ENCODE data around the gene TRPV6.

Gene TRPV6

DNA sequence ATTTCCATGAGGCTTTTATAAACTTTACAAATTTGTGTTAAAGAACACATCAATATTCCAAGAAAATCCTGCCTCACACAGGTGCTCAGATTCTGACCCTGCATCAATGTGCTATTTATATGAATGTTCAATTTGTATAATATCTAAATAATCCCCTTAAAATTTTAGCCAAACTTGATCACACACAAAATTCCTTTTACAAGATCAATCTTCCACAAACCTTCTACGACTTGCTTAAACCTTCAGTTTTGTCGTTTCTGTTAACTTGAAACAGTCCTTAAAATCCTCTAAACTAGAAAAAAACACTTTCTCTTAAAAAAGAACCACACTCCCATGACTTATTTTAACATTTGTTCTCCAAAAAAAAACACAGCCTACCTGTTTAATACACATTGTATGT lies 20.2 kb upstream of the TRPV6 start:
- H3K27ac ChIP-seq (ENCODE audit: low read length), result no peak overlapping the region
- H3K4me3 ChIP-seq (ENCODE audit: low read length), result no peak overlapping the region
- no peaks in the 10 kb centered on the region for H3K27me3 ChIP-seq (ENCODE audit: insufficient read depth, low read length)
- no peaks in the 10 kb centered on the region for H3K36me3 ChIP-seq (ENCODE audit: insufficient read depth, low read depth, low read length)
- H3K9me3 ChIP-seq (ENCODE audit: insufficient read depth, low read depth, low read length), result peaks cover 33% of the 10 kb centered on the region
- no peaks in the 10 kb centered on the region for H3K4me1 ChIP-seq (ENCODE audit: insufficient read depth, low read length)
- no peak overlapping the region for H3K9ac ChIP-seq (ENCODE audit: low read depth, low read length)

DNA sequence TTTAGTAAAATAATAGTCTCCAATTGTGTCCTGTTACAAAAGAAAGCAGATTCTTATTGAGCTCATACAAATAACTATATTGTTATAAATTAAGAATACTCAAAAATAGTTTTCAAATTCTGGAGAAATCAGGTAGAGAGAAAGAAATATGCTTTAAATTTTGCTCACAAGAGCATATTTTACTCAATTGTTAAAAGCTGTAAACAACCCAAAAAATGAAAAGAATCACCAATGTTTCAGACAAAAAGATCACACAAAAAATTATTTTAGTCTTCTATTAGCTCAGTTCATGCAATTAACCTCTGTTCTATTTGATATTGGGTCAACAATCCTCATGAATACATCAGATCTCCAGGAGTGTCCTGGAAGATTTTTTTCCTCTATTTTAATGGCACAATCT lies 18.6 kb upstream of the TRPV6 start:
- Histone ChIP-seq H3K27me3 (ENCODE audit: insufficient read depth, low read length) (no peaks in the 10 kb centered on the region), H3K9ac (ENCODE audit: low read depth, low read length) (no peak overlapping the region), H3K9me3 (ENCODE audit: insufficient read depth, low read depth, low read length) (peaks cover 33% of the 10 kb centered on the region), H3K36me3 (ENCODE audit: insufficient read depth, low read depth, low read length) (no peaks in the 10 kb centered on the region), H3K4me3 (ENCODE audit: low read length) (no peak overlapping the region), H3K4me1 (ENCODE audit: insufficient read depth, low read length) (no peaks in the 10 kb centered on the region), H3K27ac (ENCODE audit: low read length) (no peak overlapping the region)

DNA sequence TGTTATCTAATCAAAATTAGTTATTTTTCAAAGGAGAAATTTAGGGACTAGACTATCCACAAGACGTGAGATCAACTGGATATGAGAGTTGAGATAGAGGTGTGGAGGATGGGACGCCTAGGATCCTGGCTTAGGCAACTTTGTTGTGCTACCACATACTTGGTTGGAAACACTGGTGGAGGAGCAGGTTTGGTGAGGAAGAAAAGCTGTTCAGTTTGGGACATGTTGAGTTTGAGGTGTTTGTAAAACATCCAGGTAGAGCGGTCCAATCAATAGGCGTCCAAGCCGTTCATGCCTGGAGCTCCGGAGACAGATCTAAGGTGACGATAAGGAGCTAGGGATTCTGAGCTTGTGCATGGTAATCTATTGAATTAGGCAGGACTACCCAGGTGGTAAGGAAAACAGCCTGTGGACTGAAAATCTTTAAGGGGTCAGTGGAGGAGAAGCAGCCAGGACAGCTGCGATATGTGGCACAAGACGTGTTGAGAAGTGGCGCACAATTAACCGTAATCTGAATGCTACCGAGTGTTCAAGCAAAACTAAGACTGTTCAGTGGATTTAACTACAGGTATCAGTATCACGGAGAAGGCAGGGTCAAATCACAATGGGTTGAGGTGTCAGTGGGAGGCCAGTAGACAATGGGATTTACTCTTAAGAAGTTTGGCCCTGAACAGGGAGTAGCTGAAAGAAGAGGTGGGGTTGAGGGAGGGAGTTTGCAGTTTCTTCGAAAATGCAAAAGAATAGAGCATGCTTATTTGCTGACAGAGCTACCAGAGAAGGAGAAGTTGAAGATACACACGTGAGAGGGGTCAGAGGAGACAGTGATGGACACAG lies 16.1 kb upstream of the TRPV6 start:
- Histone ChIP-seq H3K4me1 (ENCODE audit: insufficient read depth, low read length) (0 out of 2 replicates have a peak, but pooled peaks cover 2% of the 10 kb centered on the region), H3K9me3 (ENCODE audit: insufficient read depth, low read depth, low read length) (peaks cover 28% of the 10 kb centered on the region), H3K27ac (ENCODE audit: low read length) (no peak overlapping the region), H3K4me3 (ENCODE audit: low read length) (no peak overlapping the region), H3K27me3 (ENCODE audit: insufficient read depth, low read length) (no peaks in the 10 kb centered on the region), H3K36me3 (ENCODE audit: insufficient read depth, low read depth, low read length) (no peaks in the 10 kb centered on the region), H3K9ac (ENCODE audit: low read depth, low read length) (no peak overlapping the region)

DNA sequence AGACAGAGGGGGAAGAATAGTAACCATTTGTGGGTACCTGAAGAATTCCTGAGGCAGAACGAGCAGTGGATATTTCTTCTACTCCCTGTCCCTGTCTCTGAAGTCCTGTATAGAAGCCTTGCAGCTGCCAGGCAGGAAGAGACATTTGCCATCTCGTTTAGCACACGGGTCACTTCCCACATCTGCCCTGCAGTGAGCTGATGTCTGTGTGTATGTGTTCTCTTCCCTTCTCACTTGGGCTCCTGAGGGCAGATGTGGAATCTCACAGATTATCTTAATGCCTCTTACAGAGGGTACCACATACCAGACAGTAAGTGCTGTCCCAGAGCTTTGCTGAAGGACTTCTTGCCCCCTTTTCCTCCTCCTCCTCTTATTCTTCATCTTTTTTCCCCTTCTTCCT lies 14.1 kb upstream of the TRPV6 start:
- Histone ChIP-seq H3K9me3 (ENCODE audit: insufficient read depth, low read depth, low read length) (peaks cover 12% of the 10 kb centered on the region), H3K27ac (ENCODE audit: low read length) (no peak overlapping the region), H3K9ac (ENCODE audit: low read depth, low read length) (no peak overlapping the region), H3K4me1 (ENCODE audit: insufficient read depth, low read length) (0 out of 2 replicates have a peak, but pooled peaks cover 2% of the 10 kb centered on the region), H3K27me3 (ENCODE audit: insufficient read depth, low read length) (no peaks in the 10 kb centered on the region), H3K4me3 (ENCODE audit: low read length) (no peak overlapping the region), H3K36me3 (ENCODE audit: insufficient read depth, low read depth, low read length) (no peaks in the 10 kb centered on the region)

DNA sequence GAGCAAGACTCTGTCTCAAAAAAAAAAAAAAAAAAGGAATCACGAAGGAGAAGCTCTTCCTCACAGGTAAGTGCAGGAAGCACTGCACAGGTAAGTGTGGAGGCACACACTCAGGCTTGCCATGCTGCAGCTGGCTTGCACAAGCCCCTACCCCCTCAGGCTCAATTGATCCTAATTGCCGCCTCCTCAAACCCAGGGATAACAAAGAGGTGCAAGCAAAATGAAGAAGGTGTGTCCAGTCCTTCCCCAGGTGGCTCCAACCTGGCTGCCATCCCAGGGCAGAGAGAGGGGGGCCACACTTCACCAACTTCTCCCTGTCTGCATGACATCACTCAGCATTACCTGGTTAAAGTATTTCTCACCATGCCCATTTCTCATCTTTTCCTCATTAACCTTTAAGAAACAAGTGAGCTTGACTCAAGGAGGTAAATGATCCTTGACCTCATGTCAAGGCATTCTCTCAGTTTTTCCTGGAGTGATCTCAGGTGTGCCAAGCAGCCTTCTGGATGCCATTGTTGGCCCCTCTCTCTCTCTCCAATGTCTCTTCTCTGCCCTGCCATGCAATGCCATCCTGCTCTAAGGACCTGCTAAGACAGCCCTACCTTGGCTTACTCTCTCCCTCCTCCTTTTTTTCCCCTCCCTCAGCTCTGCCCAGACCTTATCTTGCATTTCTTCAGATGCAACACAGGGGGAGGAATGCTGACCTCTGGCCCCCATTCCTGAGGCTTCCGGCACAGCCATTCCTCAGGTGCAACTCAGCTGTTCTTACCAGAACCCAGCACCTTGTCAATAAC lies 13.0 kb upstream of the TRPV6 start:
- no peaks in the 10 kb centered on the region for H3K36me3 ChIP-seq (ENCODE audit: insufficient read depth, low read depth, low read length)
- no peak overlapping the region for H3K27ac ChIP-seq (ENCODE audit: low read length)
- H3K9ac ChIP-seq (ENCODE audit: low read depth, low read length), result no peak overlapping the region
- 0 out of 2 replicates have a peak, but pooled peaks cover 2% of the 10 kb centered on the region for H3K4me1 ChIP-seq (ENCODE audit: insufficient read depth, low read length)
- H3K27me3 ChIP-seq (ENCODE audit: insufficient read depth, low read length), result no peaks in the 10 kb centered on the region
- 0 out of 2 replicates have a peak, but pooled peaks cover under 1% of the 10 kb centered on the region for H3K9me3 ChIP-seq (ENCODE audit: insufficient read depth, low read depth, low read length)
- no peak overlapping the region for H3K4me3 ChIP-seq (ENCODE audit: low read length)

DNA sequence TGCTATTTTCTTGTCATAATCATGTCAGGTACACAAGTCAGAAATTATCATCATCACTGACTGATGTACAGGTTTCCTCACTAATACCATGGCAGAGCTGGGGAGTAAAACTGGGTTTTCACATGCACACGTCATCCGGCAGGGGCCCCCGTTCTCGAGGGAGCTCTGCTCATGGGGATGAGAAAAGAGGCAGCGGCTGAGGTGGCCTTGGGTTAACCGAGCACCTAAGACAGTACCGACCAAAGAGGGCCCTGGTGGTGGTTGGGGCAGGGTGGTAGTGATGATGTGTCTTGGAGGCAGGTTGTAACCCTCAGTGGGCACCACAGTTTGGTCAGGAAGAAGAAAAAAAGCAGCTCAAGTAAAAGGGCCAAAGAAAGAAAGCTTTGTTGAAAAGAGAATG lies 12.1 kb upstream of the TRPV6 start:
- H3K4me1 ChIP-seq (ENCODE audit: insufficient read depth, low read length), result 0 out of 2 replicates have a peak, but pooled peaks cover 2% of the 10 kb centered on the region
- H3K36me3 ChIP-seq (ENCODE audit: insufficient read depth, low read depth, low read length), result no peaks in the 10 kb centered on the region
- no peaks in the 10 kb centered on the region for H3K9me3 ChIP-seq (ENCODE audit: insufficient read depth, low read depth, low read length)
- H3K4me3 ChIP-seq (ENCODE audit: low read length), result no peak overlapping the region
- no peak overlapping the region for H3K27ac ChIP-seq (ENCODE audit: low read length)
- H3K9ac ChIP-seq (ENCODE audit: low read depth, low read length), result no peak overlapping the region
- no peaks in the 10 kb centered on the region for H3K27me3 ChIP-seq (ENCODE audit: insufficient read depth, low read length)

DNA sequence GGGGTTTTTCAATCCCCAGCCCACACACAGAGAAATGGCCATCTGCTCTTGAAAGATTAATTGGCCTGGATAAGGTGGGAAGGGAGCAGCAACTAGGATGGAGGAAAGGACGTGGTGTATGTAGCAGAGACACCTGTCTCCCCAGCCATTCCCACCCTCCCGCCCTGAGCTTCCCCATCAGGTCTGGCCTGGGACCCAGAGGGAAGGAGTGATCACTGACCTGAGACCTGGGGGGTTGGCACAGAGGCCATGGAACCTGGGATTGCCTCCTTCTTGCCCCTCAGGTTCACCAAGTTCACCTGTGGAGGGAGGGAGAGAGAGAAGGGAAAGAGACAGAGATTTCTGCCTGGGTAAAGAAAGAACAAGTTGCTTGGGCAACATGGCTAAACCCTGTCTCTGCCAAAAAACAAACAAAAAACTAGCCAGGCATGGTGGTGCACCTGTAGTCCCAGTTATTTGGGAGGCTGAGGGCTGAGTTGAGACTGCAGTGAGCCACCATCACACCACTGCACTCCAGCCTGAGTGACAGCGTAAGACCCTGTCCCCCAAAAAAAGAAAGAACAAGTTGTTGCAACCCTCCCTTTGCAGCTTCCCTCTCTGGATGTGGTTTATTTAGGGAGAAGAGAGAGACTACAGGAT lies 11.3 kb upstream of the TRPV6 start:
- no peak overlapping the region for H3K27ac ChIP-seq (ENCODE audit: low read length)
- no peaks in the 10 kb centered on the region for H3K27me3 ChIP-seq (ENCODE audit: insufficient read depth, low read length)
- 0 out of 2 replicates have a peak, but pooled peaks cover 2% of the 10 kb centered on the region for H3K4me1 ChIP-seq (ENCODE audit: insufficient read depth, low read length)
- no peak overlapping the region for H3K9ac ChIP-seq (ENCODE audit: low read depth, low read length)
- no peaks in the 10 kb centered on the region for H3K36me3 ChIP-seq (ENCODE audit: insufficient read depth, low read depth, low read length)
- no peaks in the 10 kb centered on the region for H3K9me3 ChIP-seq (ENCODE audit: insufficient read depth, low read depth, low read length)
- no peak overlapping the region for H3K4me3 ChIP-seq (ENCODE audit: low read length)

DNA sequence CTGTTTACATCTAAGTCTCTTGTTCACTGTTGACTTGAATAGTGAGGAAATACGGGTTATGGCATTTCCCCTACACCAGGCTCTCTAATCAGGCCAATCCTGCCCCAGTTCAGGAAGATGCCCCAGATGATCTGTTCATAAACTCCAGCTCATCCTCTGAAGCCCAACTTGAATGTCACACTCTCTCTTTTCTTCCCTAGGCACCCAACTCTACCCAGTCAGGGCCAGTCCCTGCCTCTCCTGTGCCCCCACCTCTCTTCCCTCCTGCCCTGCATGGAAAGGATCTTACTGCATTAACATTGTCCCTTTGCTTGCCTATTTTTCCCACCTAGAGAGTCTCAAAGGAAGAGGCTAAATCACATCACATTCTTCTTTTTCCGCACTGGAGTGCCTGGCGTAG lies 10.6 kb upstream of the TRPV6 start:
- no peak overlapping the region for H3K9ac ChIP-seq (ENCODE audit: low read depth, low read length)
- H3K9me3 ChIP-seq (ENCODE audit: insufficient read depth, low read depth, low read length), result no peaks in the 10 kb centered on the region
- H3K4me1 ChIP-seq (ENCODE audit: insufficient read depth, low read length), result 0 out of 2 replicates have a peak, but pooled peaks cover 2% of the 10 kb centered on the region
- H3K27ac ChIP-seq (ENCODE audit: low read length), result no peak overlapping the region
- H3K4me3 ChIP-seq (ENCODE audit: low read length), result no peak overlapping the region
- no peaks in the 10 kb centered on the region for H3K36me3 ChIP-seq (ENCODE audit: insufficient read depth, low read depth, low read length)
- H3K27me3 ChIP-seq (ENCODE audit: insufficient read depth, low read length), result no peaks in the 10 kb centered on the region

DNA sequence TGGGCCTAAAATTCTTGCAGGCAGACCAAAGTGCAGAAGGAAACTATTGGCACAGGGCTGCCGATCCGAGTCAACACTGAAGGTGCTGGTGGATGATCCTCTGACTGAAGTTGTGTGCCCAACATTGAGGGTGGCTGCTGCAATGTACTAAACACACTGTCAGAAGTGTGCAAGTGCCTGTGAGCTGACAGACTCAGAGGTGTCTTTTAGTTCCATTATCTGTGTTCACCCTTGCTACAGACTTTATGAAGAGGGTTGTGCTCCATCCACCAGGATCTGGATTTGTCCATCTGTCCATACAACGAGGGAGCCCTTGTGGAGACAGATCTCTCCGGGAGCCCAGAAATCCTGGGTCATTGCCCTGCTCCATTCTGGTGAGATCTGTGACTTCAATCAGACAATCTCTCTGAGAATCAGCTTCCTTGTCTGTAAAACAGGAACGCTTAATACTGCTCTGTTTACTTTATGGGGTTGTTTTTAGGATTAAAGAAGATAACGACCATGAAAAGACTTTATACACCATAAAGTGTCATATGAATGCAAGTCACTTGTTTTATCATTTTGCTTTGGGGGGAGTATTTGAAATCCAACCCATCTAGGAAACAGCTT lies 9.5 kb upstream of the TRPV6 start:
- Histone ChIP-seq H3K4me1 (ENCODE audit: insufficient read depth, low read length) (0 out of 2 replicates have a peak, but pooled peaks cover 2% of the 10 kb centered on the region), H3K9ac (ENCODE audit: low read depth, low read length) (no peak overlapping the region), H3K36me3 (ENCODE audit: insufficient read depth, low read depth, low read length) (no peaks in the 10 kb centered on the region), H3K27me3 (ENCODE audit: insufficient read depth, low read length) (no peaks in the 10 kb centered on the region), H3K27ac (ENCODE audit: low read length) (no peak overlapping the region), H3K9me3 (ENCODE audit: insufficient read depth, low read depth, low read length) (no peaks in the 10 kb centered on the region), H3K4me3 (ENCODE audit: low read length) (no peak overlapping the region)

DNA sequence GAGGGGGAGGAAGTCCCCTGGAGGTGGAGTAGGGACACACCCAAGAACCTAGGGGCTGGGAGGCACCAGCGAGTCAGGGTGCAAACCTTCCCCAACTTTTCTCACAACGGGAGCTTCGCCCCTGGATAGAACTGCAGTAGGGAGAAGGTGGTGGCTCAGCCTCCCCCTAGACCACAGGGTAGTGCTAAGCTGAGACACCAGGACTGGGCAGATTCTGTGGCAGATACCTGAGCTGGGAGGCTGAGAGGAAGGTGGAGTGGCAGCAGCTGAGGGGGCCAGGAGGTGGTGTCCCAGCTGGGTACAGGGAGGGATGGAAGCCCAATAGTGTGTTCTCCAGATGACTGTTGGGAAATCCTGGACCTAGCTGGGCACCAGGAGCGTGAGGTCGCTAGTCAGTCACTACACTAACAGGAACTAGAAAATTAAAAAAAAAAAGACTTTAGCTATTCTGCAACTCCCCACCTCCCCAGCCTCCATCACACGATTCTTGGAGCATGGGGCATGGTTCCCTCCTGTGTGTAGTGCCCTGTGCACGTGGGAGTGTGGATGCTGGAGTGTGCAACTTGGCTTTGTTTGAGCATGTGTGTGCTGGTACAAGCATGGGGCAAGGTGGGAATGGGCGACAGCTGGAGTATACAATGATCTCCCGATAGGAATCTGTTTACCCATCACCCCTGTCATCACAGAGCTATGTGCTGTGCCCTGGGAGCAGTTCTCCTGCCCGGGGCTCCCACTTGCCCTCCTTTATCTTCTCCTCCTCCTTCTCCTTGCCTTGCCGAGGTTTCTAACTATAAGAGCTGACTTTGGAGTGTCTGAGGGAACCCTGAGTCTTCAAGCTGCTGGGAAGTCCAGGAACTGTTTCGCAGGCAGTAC lies 8.8 kb upstream of the TRPV6 start:
- H3K4me3 ChIP-seq (ENCODE audit: low read length), result no peak overlapping the region
- no peaks in the 10 kb centered on the region for H3K9me3 ChIP-seq (ENCODE audit: insufficient read depth, low read depth, low read length)
- H3K4me1 ChIP-seq (ENCODE audit: insufficient read depth, low read length), result 0 out of 2 replicates have a peak, but pooled peaks cover 2% of the 10 kb centered on the region
- H3K27ac ChIP-seq (ENCODE audit: low read length), result no peak overlapping the region
- H3K9ac ChIP-seq (ENCODE audit: low read depth, low read length), result no peak overlapping the region
- no peaks in the 10 kb centered on the region for H3K27me3 ChIP-seq (ENCODE audit: insufficient read depth, low read length)
- H3K36me3 ChIP-seq (ENCODE audit: insufficient read depth, low read depth, low read length), result no peaks in the 10 kb centered on the region

All from iPS-20b (cell line).